Measurements from ENCODE around the gene PELI2. TPM values are rescaled to one million over a fixed set of nuclear protein-coding genes. Genes with fewer than 3 reads are reported as not detected.

Gene PELI2
- total and polyA plus RNA-seq, 2 donors from 2014 or later: 5.2 to 27.6 TPM

DNA sequence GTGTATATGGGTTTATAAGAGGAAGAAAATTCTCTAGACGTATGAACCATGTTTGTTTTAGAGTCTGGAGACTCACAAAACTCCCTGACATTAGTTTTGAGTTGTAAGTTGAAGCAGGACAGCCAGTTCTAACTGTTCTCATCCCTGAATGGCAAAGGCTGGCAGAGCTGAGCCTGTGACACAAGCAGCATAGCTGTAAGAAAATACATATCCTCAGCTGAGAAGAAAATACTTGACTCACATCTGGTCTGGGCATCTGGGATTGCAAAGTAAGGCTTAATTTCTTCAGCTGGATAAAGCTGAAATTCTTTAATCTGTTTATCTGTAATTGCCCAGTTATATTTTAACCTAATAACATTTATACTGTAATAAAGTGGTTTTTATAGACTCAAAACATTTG lies 156.3 kb downstream of the PELI2 start:
- H3K27ac ChIP-seq (ENCODE audit: low read depth in 2 of 2, low read length in 2 of 2): no peak overlapping the region
- FAIRE-seq: no peak
- no peaks in the 10 kb centered on the region for H3K27me3 ChIP-seq (ENCODE audit: control insufficient read depth, insufficient read depth, low read length)
- no peaks in the 10 kb centered on the region for H3K9me3 ChIP-seq (ENCODE audit: control insufficient read depth in 2 of 3, insufficient read depth in 1 of 3, low read length in 3 of 3)
- H3K36me3 ChIP-seq (ENCODE audit: control insufficient read depth in 2 of 3, insufficient read depth in 3 of 3, low read length in 3 of 3): no peaks in the 10 kb centered on the region
- H3K4me1 ChIP-seq (ENCODE audit: control insufficient read depth in 2 of 3, insufficient read depth in 2 of 3, low read depth in 1 of 3, low read length in 3 of 3): no peaks in the 10 kb centered on the region
- DNase-seq: no peak
- TF ChIP-seq, protein P1, sequence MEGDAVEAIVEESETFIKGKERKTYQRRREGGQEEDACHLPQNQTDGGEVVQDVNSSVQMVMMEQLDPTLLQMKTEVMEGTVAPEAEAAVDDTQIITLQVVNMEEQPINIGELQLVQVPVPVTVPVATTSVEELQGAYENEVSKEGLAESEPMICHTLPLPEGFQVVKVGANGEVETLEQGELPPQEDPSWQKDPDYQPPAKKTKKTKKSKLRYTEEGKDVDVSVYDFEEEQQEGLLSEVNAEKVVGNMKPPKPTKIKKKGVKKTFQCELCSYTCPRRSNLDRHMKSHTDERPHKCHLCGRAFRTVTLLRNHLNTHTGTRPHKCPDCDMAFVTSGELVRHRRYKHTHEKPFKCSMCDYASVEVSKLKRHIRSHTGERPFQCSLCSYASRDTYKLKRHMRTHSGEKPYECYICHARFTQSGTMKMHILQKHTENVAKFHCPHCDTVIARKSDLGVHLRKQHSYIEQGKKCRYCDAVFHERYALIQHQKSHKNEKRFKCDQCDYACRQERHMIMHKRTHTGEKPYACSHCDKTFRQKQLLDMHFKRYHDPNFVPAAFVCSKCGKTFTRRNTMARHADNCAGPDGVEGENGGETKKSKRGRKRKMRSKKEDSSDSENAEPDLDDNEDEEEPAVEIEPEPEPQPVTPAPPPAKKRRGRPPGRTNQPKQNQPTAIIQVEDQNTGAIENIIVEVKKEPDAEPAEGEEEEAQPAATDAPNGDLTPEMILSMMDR (IDR thresholded peaks at IDR 0.05; ENCODE audit: borderline replicate concordance, extremely low read depth, insufficient read depth): no peak
- H3K4me3 ChIP-seq (ENCODE audit: low read length in 3 of 3): no peak overlapping the region
- H3K9ac ChIP-seq (ENCODE audit: low read length in 3 of 3): no peak overlapping the region
- intact Hi-C loops (cut with DNase I): no loop called here

DNA sequence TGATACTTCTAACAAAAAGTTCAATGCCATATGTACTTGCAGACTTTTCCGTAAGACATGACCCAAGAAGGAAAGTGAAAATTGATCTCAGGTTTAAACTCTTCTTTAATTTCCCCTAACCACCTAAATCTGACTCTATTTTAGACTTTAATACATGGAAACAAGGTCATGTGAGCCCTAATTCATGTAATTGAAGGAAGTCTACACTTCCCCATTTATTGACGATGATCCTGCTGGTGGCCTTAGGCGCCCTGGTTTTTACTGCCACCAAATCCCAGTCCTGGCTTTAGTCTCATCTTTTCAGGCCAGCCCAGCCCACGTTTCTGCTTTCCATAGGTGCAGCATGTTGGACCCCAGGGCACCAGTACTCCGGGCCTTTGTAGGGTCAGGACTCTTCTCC lies 157.9 kb downstream of the PELI2 start:
- Histone ChIP-seq H3K9me3 (ENCODE audit: control insufficient read depth in 2 of 3, insufficient read depth in 1 of 3, low read length in 3 of 3) (no peaks in the 10 kb centered on the region), H3K9ac (ENCODE audit: low read length in 3 of 3) (no peak overlapping the region), H3K27ac (ENCODE audit: low read depth in 2 of 2, low read length in 2 of 2) (no peak overlapping the region), H3K4me1 (ENCODE audit: control insufficient read depth in 2 of 3, insufficient read depth in 2 of 3, low read depth in 1 of 3, low read length in 3 of 3) (no peaks in the 10 kb centered on the region), H3K4me3 (ENCODE audit: low read length in 3 of 3) (no peak overlapping the region), H3K36me3 (ENCODE audit: control insufficient read depth in 2 of 3, insufficient read depth in 3 of 3, low read length in 3 of 3) (no peaks in the 10 kb centered on the region), H3K27me3 (ENCODE audit: control insufficient read depth, insufficient read depth, low read length) (no peaks in the 10 kb centered on the region)
- no peak for DNase-seq
- intact Hi-C loops (cut with DNase I): no loop called here
- FAIRE-seq: no peak
- TF ChIP-seq, protein P1 (IDR thresholded peaks at IDR 0.05; ENCODE audit: borderline replicate concordance, extremely low read depth, insufficient read depth): no peak

DNA sequence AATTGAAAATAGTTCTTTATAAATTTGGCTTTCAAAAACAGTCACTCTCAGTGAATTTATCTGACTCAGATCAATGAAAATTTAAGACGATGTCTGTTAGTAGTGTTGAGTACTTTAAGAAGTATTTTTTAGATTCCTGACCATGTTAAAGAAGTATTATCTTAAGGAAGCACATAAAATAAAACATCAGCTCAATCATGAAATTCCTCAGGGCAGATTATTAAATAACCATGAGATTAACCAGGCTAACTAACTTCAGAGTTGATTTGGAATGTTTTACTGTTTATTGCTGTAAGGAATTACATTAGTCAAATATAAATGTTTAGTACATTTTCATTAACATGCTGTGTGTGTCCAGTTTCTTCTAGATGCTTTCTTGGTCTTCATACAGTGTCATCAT lies 160.2 kb downstream of the PELI2 start:
- TF ChIP-seq, protein P1 (IDR thresholded peaks at IDR 0.05; ENCODE audit: borderline replicate concordance, extremely low read depth, insufficient read depth): no peak
- H3K27ac ChIP-seq (ENCODE audit: low read depth in 2 of 2, low read length in 2 of 2): no peak overlapping the region
- intact Hi-C loops (cut with DNase I): no loop called here
- peak; percentile 3 for FAIRE-seq
- no peaks in the 10 kb centered on the region for H3K27me3 ChIP-seq (ENCODE audit: control insufficient read depth, insufficient read depth, low read length)
- no peak overlapping the region for H3K4me3 ChIP-seq (ENCODE audit: low read length in 3 of 3)
- H3K9me3 ChIP-seq (ENCODE audit: control insufficient read depth in 2 of 3, insufficient read depth in 1 of 3, low read length in 3 of 3): no peaks in the 10 kb centered on the region
- H3K36me3 ChIP-seq (ENCODE audit: control insufficient read depth in 2 of 3, insufficient read depth in 3 of 3, low read length in 3 of 3): peaks cover 0 to 3% (median 0%) of the 10 kb centered on the region in 3 donors
- no peaks in the 10 kb centered on the region for H3K4me1 ChIP-seq (ENCODE audit: control insufficient read depth in 2 of 3, insufficient read depth in 2 of 3, low read depth in 1 of 3, low read length in 3 of 3)
- DNase-seq: no peak
- H3K9ac ChIP-seq (ENCODE audit: low read length in 3 of 3): no peak overlapping the region

DNA sequence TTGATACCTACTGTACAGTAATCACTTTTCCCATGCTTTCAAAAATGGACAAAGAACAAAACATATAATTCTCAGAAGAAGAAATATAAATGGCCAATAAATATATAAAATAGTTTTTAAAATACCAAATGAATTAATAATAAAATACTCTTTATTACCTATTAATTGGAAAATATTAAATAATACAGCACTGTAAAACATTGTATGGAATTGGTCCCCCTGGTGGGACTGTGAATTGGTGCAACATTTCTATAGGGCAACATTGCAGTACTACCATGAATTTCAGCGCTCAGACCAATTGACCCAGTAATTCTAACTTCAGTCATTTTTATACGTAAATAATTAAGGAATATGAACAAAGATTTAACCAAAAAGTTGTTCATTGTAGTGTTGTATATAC lies 162.6 kb downstream of the PELI2 start:
- DNase-seq (no peak), FAIRE-seq (peak; percentile 46)
- intact Hi-C loops (cut with DNase I): no loop called here

More for the DNA sequence above, 162.6 kb downstream of the PELI2 start:
- no peaks in the 10 kb centered on the region for H3K27me3 ChIP-seq (ENCODE audit: control insufficient read depth, insufficient read depth, low read length)
- TF ChIP-seq, protein P1 (IDR thresholded peaks at IDR 0.05; ENCODE audit: borderline replicate concordance, extremely low read depth, insufficient read depth): no peak
- peaks cover 0 to 3% (median 0%) of the 10 kb centered on the region in 3 donors for H3K36me3 ChIP-seq (ENCODE audit: control insufficient read depth in 2 of 3, insufficient read depth in 3 of 3, low read length in 3 of 3)
- no peak overlapping the region for H3K9ac ChIP-seq (ENCODE audit: low read length in 3 of 3)
- H3K9me3 ChIP-seq (ENCODE audit: control insufficient read depth in 2 of 3, insufficient read depth in 1 of 3, low read length in 3 of 3): no peaks in the 10 kb centered on the region
- H3K4me1 ChIP-seq (ENCODE audit: control insufficient read depth in 2 of 3, insufficient read depth in 2 of 3, low read depth in 1 of 3, low read length in 3 of 3): no peaks in the 10 kb centered on the region
- no peak overlapping the region for H3K27ac ChIP-seq (ENCODE audit: low read depth in 2 of 2, low read length in 2 of 2)
- H3K4me3 ChIP-seq (ENCODE audit: low read length in 3 of 3): no peak overlapping the region

Data from kidney (tissue), 14 donors.